ENCODE results near the gene YTHDF1.

- TF ChIP-seq POLR2A (IDR thresholded peaks at IDR 0.05; ENCODE audit: extremely low read depth, insufficient read length), result no peak
- TF ChIP-seq CTCF (IDR thresholded peaks at IDR 0.05; ENCODE audit: low read depth, low read length), result no peak
- no peak for TF ChIP-seq MAX (IDR thresholded peaks at IDR 0.05; ENCODE audit: low read depth, low read length)
- no peak for TF ChIP-seq MYC (IDR thresholded peaks at IDR 0.05; ENCODE audit: low read depth, low read length)
Observed at GRCh38 chr20:63154395-63154794, 61.5 kb downstream of the YTHDF1 start.

Measured in NB4 (cell line).